ENCODE data around the gene CD28. TPM values are rescaled to one million over a fixed set of nuclear protein-coding genes. Genes with fewer than 3 reads are reported as not detected.

The CD28 gene
- 1.2 TPM for total RNA-seq

DNA sequence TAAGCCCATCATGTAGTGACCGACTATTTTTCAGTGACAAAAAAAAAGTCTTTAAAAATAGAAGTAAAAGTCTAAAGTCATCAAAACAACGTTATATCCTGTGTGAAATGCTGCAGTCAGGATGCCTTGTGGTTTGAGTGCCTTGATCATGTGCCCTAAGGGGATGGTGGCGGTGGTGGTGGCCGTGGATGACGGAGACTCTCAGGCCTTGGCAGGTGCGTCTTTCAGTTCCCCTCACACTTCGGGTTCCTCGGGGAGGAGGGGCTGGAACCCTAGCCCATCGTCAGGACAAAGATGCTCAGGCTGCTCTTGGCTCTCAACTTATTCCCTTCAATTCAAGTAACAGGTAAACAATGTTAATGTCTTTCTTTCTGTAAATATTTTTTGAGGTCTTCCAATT lies at the start of gene CD28:
TSS of gene CD28 (plus strand) at position 237 of the 400 bp plus-strand sequence. CDS start at position 295, 58 bp downstream.
- DNase-seq (ENCODE audit: low spot score in 2 of 2) (no peak), FAIRE-seq (no peak)

DNA sequence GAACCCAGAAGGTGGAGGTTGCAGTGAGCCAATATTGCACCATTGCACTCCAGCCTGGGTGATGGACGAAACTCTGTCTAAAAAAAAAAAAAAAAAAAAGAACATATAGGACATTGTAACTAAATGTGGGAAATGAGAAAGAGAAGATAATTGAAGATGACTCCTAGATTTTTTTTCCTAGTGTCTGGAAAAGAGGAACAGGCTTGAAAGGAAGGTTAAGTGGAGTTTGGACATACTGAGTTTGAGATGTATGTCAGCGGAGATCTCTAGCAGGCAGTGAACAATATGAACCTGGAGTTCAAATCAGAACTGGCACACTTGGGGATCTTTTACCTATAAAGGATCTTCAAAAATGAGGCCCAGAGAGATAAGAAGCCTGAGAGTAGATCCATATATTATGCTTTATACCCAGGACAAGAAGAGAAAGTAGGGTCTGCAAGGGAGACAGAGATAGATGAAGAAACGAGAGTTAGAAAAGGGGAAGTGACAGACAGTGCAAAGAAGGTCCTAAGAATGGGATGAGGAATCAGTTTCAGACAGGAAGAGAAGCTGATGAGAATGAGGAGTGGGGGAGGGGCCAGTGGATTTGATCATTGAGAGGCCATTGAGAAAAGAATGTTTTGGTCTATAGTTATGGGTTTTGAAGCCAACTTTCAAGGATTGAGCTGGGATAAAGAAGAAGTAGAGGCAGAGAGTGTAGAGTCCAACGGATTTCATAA lies 46.9 kb upstream of the CD28 start:
- FAIRE-seq: no peak
- no peak for DNase-seq (ENCODE audit: low spot score in 2 of 2)

DNA sequence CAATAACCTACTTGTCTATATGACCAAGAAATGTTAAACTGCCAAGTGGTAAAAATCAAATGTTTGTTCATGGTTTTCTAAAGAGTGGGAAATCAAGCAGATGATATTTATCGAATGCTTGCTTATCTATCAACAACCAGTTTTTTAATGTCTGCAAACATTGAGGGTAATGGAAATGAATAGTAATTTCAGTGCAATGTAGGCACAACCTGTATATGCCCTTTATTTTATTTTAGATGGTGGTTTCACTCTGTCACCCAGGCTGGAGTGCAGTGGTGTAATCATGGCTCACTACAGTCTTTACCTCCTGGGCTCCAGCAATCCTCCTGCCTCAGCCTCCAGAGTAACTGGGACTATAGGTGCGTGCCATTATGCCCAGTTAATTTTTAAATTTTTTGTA lies 46.0 kb upstream of the CD28 start:
- no peak for FAIRE-seq

DNA sequence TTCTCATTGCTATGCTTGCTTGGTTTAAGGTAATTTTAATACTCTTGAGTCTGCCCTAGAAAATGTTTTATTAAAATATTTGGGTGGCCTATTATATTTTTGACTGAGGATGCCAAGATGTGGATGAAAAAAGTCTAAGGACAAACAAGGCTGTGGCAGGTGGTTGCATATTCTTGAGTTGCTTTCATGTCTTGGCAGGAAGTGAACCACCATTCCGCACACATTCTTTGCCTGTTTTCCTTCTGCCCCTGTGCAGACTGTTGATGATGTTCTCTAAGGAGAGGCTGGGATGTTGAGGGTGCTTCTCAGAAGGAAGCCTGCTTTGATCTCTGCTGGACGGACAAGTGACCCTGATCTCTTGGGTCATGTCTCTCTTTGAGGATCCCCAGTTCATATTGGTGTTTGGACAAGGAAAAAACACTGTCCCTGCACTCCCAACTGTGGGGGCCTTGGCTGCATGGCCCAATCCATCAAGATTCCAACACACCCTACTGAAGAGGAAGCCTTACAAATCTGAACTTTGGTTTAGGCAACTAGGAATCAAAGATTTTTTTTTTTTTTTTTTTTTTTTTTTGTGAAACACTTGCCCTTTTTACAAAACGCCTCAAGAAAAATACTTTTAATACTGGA lies 45.0 kb upstream of the CD28 start:
- no peak for DNase-seq (ENCODE audit: low spot score in 2 of 2)

More for the DNA sequence above, 46.0 kb upstream of the CD28 start:
- no peak for DNase-seq (ENCODE audit: low spot score in 2 of 2)

DNA sequence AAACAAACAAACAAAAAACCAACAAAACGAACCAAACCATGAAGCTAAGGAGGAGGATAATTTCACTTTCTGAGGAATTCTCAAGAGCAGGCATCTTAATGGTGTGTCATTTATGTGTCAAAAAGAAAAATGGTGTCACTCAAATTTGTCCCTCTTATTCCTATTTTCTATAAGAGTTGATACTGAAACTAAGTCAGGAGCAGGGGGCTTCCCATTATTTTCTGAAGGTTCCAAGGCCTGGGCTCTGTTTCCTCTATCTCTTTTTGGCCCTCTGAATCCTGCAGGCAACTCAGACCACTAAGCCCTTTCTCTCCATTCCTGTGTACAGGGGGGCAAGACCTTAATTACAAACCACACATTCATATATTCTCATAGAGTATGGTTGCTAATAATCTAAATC lies 44.0 kb upstream of the CD28 start:
- FAIRE-seq: no peak
- no peak for DNase-seq (ENCODE audit: low spot score in 2 of 2)

More for the DNA sequence above, 45.0 kb upstream of the CD28 start:
- FAIRE-seq: no peak

DNA sequence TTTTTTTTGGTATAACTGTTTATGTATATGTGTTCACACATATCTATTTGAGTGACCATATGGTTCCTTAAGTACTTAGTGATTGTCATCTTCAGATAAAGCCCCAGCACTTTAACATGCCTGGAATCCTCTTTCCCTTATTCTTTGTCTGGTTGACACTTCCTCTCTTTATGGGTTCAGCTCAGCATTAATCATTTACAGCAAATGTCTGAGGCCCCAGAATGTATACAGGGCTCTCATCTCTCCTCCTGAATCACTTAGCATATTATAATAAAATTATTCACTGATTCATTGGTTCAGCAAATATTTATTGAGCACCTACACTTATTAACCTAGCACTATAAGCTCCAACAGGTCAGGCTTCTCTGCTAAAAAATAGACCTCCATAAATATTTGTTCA lies 43.5 kb upstream of the CD28 start:
- no peak for FAIRE-seq
- no peak for DNase-seq (ENCODE audit: low spot score in 2 of 2)

DNA sequence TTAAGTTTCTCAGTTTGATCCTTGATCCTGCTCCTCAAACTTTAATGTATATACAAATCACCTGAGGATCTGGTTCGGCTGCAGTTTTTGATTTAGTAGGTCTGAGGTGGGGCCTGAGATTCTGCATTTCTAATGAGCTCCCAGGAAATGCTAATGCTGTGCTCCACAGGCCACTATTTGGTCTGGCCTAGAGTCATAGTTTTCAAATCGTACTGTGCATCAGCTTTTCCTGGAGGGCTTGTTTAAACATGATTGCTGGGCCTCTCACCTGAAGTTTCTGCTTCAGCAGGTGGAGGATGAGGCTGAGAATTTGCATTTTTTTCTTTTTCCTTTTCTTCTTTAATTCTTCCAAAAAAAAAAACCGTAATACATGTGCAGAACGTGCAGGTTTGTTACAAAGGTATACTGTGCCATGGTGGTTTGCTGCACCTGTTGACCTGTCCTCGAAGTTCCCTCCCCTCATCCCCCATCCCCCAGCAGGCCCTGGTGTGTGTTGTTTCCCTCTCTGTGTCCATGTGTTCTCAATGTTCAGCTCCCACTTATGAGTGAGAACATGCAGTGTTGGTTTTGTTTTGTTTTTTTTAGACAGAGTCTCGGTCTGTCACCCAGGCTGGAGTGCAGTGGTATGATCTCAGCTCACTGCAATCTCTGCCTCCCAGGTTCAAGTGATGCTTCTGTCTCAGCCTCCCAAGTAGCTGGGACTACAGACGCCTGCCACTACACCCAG lies 42.2 kb upstream of the CD28 start:
- no peak for FAIRE-seq
- DNase-seq (ENCODE audit: low spot score in 2 of 2): no peak

DNA sequence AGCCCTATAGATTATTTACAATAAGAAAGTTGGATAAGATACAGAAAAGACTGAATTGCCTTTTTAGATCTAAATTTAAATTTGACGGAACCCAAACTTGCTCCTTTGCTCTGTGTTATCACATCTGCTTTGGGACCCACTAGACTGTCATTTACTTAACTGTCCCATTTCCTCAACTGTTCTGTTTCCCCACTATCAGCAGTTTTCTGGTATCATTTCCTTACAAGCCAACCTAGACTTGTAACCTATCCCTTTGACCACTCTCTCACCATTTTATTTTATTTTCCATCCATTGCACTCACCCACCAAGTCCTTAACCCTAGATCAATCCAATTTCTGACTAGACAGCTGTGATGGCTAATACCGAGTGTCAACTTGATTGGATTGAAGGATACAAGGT lies 38.6 kb upstream of the CD28 start:
- no peak for FAIRE-seq
- no peak for DNase-seq (ENCODE audit: low spot score in 2 of 2)

DNA sequence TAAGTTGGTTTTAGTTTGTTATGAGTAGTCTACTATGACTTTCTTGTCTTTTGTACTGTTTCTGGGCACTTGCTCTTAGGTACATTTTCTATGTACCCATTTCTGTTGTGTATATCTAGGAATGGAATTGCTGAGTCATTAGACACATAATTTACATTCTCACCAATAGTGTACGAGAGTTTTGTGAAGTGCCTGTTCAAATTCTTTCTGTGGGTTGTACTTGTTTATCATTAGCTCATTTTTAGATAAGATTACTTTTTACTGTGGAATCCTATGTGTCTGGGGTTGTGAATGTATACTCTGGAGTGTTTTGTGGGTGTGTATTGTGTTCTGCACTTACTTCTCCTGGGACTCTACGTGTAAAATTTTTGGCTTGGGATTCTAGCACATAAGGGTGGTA lies 36.6 kb upstream of the CD28 start:
- FAIRE-seq: no peak
- no peak for DNase-seq (ENCODE audit: low spot score in 2 of 2)

DNA sequence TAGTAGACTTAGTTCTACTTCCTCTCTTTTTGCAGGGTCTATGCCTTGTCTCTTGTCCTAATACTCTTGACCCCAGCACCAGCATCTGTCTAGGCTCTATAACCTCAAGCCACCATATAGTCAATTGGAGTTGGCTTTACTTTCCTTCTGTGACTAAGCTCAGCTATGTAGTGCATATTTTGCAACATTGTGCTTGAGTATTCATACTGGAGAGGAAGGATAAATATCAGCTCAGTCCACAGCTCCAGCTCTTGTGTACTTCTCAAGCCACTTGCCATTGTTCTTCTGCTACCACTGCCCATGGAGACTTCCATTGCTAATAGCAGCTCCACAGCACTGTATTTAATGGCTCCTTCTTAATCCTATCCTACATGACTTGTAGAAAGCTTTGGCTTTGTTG lies 35.5 kb upstream of the CD28 start:
- no peak for DNase-seq (ENCODE audit: low spot score in 2 of 2)
- FAIRE-seq: no peak

DNA sequence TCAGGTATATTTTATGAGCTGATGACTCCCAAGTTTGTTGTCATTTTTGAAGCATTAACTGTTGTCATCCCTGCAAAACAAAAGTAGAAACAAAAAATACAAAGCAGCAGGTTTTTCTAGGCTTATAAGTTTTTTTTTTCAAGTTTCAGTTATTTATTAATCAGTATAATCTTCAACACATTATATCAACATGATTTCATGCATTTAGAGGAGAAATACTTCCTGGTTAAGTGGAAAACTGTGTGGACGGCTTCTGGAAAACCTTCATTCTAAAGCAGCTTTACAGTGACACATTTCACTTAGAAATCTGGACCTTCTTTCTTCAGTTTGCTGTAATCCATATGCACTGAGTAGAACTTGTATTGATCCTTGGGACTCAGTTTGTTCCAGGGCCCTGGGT lies 34.6 kb upstream of the CD28 start:
- no peak for DNase-seq (ENCODE audit: low spot score in 2 of 2)

DNA sequence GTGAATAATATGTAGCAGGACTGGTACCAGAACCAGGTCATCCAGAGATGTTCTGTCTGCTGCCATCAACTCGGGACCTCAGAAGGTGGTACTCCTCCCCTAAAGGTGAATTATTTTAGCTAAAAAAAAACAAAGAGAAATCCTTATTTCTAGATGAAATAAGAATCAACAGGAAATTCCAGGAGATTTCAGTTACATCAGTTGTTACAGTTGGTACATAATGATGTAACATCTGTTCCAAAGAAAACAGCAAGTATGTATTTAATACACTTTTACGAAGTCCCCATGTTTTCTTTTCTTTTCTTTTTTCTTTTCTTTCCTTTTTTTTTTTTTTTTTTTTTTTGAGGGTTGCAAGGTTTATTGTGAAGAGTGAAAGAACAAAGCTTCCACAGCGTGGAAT lies 33.6 kb upstream of the CD28 start:
- FAIRE-seq (no peak), DNase-seq (ENCODE audit: low spot score in 2 of 2) (no peak)

More for the DNA sequence above, 34.6 kb upstream of the CD28 start:
- no peak for FAIRE-seq

DNA sequence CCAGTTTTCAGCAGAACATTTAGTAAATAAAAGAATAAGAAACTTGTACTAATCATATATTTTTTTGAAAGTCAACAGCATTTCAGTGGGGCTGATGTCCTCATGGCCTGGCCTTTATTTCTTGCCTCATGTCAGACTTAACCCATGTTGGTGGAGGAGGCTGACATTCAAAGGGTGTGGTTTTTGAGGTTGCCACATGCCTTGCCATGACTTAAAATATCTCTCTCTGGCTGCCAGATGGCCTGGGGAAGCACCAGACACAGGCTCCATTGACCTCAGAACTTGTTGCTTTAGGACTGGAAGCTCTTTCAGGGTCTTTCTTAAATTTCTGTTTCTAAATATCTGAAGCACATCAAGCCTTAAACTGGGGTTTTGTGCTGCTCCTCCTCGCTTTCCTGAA lies 32.5 kb upstream of the CD28 start:
- no peak for FAIRE-seq
- no peak for DNase-seq (ENCODE audit: low spot score in 2 of 2)

DNA sequence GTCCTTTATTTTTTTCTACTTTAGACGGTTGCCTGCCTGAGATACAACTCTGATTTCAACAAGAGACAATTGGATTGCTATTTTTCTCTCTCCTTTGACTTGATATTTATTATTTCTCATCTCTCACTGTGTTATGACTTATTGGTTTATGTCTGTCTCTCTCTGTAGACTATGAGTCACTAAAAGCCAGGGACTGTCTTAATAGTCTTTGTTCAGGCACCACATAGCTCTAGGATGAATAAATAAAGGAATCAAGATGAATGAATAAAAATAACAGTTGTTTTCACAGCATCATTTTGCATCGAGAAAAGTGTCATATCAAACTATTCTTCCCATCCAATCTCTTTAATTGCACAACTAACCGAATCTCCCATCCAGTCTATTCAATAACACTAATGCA lies 31.4 kb upstream of the CD28 start:
- FAIRE-seq (no peak), DNase-seq (ENCODE audit: low spot score in 2 of 2) (no peak)

DNA sequence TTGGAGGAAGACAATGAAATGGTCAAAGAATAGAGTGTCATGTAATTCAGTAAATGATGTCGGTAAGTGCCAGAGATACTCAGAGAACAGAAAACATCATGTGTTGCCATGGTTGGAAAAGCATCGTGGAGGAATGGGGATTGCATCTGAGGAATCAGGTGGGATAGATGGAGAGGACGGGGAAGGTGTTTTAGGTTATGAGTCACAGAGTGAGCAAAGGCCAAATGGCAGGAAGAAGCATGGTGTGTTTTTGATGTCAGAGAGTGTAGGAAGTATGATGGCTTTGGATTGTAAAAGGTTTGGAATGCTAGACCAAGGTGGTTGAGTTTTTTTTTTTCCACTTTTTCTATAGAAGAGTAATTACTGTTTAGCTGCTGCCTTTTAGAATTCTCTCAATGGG lies 27.5 kb upstream of the CD28 start:
- DNase-seq (ENCODE audit: low spot score in 2 of 2) (no peak), FAIRE-seq (no peak)

DNA sequence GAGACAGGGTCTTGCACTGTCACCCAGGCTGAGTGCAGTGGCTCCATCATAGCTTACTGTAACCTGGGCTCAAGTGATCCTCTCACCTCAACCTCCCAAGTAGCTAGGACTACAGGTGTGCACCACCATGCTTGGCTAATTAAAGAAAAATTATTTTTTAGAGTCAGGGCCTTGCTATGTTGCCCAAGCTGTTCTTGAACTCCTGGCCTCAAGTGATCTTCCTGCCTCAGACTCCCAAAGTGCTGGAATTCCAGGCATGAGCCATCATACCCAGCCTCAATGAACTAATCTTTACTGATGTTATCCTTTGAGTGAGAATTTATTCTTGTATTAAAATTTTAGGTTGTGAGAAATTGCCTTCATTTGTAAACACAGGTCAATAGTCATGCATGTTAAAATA lies 27.0 kb upstream of the CD28 start:
- FAIRE-seq (no peak), DNase-seq (ENCODE audit: low spot score in 2 of 2) (no peak)

DNA sequence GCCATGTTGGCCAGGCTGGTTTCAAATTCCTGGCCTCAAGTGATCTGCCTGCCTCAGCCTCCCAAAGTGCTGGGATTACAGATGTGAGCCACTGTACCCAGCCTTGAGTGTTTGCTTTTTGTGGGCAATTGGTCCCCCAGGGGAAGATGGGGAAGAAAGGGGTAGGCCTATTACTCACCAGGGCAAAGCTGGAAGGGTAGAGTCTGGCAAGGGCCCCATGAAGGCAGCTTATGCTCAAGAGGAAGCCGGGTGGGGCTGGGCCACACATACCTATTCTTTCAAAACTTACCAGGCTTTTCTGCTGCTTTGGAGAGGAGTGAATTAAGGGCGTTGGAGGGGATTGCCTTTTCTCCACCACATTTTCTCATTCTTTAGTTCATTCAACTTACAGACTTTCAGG lies 24.5 kb upstream of the CD28 start:
- FAIRE-seq (no peak), DNase-seq (ENCODE audit: low spot score in 2 of 2) (no peak)

DNA sequence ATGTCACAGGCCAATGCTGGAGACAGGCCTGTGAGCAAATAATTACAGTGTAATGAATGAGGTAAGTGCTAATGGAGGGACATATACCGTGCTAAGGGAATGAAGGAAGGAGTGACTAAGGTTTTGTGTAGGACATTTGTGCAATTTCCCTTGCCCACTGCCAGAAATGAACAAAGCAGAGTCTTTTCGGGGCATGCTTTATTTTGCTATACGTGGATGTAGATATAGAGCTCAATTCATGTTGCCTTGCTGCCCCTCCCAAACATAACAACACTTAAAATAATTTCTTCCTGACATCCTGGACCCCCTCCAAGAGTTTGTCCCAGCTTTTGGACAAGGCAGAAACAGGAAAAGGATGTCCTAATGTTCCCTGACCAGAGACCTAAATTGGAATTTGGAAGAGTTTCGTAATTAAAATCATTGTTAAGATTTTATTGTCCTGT lies 23.7 kb upstream of the CD28 start:
- FAIRE-seq: no peak
- no peak for DNase-seq (ENCODE audit: low spot score in 2 of 2)

DNA sequence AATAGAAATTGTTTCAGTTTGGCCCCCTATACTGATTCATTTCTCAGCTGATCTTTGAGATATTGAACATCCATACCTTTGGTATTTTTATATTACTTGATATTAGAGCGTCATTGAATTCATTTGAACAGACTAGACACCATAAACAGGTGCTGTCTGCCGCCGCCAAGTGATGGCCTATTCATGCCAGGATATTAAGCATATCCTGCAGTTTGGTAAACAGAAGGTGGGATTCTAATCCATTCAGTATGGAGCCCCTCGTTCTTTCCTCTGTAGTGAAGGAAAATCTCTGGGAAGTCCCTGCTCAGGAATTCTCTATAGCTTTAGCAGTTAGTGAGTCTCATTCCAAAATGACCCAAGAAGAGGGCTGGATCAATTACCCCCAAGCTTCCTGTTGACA lies 23.0 kb upstream of the CD28 start:
- DNase-seq (ENCODE audit: low spot score in 2 of 2): no peak
- FAIRE-seq: no peak

DNA sequence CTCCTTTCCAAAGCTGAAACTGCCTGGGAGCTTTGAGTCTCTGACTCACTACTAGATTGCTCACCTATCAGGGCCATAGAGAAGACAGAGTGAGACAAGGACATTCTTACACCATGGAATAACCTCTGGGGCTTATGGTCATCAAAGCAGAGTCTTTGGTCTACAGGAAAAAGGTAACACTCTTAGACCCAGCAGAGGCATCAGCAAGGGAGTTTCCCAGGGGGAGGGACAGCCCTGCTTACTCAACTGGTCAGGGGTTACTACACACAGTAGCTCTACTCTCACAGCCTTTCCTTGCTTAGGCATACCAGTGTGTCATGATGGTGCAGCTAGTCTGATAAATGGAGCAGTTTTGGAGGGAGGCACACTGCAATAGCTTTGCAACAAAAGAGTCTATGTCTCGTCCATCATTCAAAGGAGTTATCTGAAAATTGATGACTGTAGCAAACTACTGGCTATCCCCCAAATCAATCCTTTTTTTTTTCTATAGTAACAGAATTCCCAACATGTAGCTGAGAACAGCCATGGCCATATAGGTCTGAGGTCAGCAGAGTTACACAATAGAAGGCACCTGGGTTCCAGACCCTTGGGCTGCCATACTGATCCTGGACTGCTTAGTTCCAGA lies 22.4 kb upstream of the CD28 start:
- no peak for DNase-seq (ENCODE audit: low spot score in 2 of 2)
- FAIRE-seq: no peak

DNA sequence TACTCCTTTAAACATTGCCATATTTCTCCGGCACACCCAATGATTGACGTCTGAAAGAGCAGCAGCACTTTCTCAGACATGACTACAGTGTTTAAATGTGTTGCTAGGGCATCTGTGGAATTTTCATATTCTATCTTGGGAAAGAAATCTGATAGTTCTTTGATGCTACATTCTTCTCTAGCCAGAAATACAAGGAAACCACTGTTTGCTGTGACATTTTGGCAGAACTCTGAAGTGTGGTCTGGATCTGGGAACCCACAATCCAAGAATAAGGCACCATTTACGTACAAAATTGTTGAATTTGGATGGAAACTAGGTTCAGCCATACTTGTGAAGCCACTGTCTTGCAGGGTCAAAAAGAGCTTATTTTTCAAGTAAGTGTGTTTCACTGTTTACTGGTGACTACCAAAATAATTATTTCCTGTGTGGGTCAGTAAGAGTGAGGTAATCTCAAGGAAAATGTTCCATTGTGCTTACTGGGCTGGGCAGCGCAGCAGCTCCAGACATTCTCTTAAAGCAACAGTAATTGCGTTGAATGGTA lies 21.3 kb upstream of the CD28 start:
- DNase-seq (ENCODE audit: low spot score in 2 of 2) (no peak), FAIRE-seq (no peak)

Data from frontal cortex (tissue), 4 donors.